Progenitor cell of endocrine pancreas (in vitro differentiated cells): ENCODE data around the gene CFAP97D1. TPM values are rescaled to one million over a fixed set of nuclear protein-coding genes. Genes with fewer than 3 reads are reported as not detected.

ENCODE experiments used
- DNase-seq: peaks from one replicate; pipeline ENCODE4 v3.0.0; 2021; ENCODE audit warnings: low spot score; ENCODE audit not compliant: unreplicated experiment
- H3K27ac Mint-ChIP-seq: 2 replicates; pipeline ENCODE4 v1.8.0; 2021; ENCODE audit warnings: mild to moderate bottlenecking, moderate library complexity, mixed read lengths
- H3K27me3 Mint-ChIP-seq: 2 replicates; pipeline ENCODE4 v1.8.0; 2021; ENCODE audit warnings: mixed read lengths
- H3K36me3 Mint-ChIP-seq: 2 replicates; pipeline ENCODE4 v1.8.0; 2022; ENCODE audit warnings: mixed read lengths; ENCODE audit not compliant: insufficient read depth
- H3K4me1 Mint-ChIP-seq: 2 replicates; pipeline ENCODE4 v1.8.0; 2021; ENCODE audit warnings: low read depth, mixed read lengths
- H3K4me3 Mint-ChIP-seq: 2 replicates; pipeline ENCODE4 v1.8.0; 2021; ENCODE audit warnings: low read depth, mild to moderate bottlenecking, moderate library complexity, mixed read lengths
- H3K9me3 Mint-ChIP-seq: 2 replicates; pipeline ENCODE4 v1.8.0; 2021; ENCODE audit warnings: low read depth, mixed read lengths
- total RNA-seq: library from RNA; stranded (reverse); gene quantifications from 2 replicates; pipeline ENCODE4 v1.2.1, GENCODE V29; 2021
- TF ChIP-seq, protein P1 (sequence below): fragments of 200-600 bp; sonication (generic); IDR thresholded peaks from one replicate; pipeline ENCODE4 v1.5.0; 2021; ENCODE audit warnings: antibody characterized with exemption, mild to moderate bottlenecking; ENCODE audit not compliant: unreplicated experiment

The CFAP97D1 gene
- total RNA-seq, 1 donor from 2014 or later = not detected

DNA sequence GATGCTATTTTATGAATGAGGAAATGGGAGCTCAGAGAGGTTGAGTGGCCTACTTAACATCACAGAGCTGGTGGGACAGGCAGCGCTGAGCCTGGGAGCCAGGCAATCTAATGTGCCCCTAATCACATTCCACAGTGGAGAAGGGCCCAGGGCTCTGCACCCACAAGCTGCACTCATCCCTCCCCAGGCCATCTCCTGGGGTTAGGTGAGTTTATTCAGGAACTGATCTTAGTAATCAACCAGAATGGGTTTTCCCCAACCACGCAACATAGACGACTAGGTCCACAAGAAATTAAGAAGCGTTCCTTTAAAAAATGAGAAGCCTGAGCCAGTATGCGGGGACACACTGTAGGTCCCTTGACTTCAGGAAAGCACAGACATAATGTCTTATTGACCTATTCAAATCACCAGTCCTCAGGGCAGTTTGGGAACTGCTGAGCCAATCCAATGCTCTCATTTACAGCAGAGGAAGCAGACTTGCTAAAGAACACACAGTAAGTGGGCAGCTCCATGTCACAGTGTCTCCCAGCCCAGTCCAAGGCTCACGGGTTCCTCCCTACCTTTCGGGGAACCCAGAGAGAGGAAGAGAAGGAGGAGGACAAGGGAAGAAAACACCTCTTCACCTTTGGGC is 50.4 kb downstream of the CFAP97D1 start:
- H3K36me3 Mint-ChIP-seq = peaks cover 5% of the 10 kb centered on the region
- H3K27ac Mint-ChIP-seq = no peak overlapping the region
- TF ChIP-seq, protein P1, sequence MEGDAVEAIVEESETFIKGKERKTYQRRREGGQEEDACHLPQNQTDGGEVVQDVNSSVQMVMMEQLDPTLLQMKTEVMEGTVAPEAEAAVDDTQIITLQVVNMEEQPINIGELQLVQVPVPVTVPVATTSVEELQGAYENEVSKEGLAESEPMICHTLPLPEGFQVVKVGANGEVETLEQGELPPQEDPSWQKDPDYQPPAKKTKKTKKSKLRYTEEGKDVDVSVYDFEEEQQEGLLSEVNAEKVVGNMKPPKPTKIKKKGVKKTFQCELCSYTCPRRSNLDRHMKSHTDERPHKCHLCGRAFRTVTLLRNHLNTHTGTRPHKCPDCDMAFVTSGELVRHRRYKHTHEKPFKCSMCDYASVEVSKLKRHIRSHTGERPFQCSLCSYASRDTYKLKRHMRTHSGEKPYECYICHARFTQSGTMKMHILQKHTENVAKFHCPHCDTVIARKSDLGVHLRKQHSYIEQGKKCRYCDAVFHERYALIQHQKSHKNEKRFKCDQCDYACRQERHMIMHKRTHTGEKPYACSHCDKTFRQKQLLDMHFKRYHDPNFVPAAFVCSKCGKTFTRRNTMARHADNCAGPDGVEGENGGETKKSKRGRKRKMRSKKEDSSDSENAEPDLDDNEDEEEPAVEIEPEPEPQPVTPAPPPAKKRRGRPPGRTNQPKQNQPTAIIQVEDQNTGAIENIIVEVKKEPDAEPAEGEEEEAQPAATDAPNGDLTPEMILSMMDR = no peak
- no peak for DNase-seq
- H3K9me3 Mint-ChIP-seq = peaks cover 5% of the 10 kb centered on the region
- peaks cover 26% of the 10 kb centered on the region for H3K27me3 Mint-ChIP-seq
- H3K4me1 Mint-ChIP-seq = peaks cover 18% of the 10 kb centered on the region
- peak overlapping the region; percentile 56 for H3K4me3 Mint-ChIP-seq

DNA sequence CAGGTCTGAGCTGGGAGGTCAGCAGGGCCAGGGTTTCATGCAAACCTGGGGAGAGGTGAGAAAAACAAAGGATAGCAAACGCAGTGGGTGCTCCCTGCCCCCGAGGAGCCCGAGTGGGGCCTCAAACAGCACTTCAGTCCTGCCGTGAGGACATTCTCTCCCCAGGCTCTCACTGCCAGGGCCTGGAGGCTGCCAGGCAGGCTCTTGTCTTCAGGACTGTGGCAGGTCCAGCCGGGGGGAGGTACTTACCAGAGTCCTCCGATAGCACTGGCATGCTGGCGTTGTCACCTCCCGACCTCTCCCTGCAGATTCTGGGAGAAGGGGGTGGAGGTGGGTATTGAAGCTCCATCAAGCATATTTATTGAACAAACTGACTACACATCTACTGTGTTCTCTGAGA is 51.4 kb downstream of the CFAP97D1 start:
- H3K27me3 Mint-ChIP-seq = peaks cover 31% of the 10 kb centered on the region
- peaks cover 5% of the 10 kb centered on the region for H3K36me3 Mint-ChIP-seq
- DNase-seq = no peak
- TF ChIP-seq, protein P1 = no peak
- peaks cover 18% of the 10 kb centered on the region for H3K4me1 Mint-ChIP-seq
- H3K9me3 Mint-ChIP-seq = peaks cover 5% of the 10 kb centered on the region
- H3K27ac Mint-ChIP-seq = no peak overlapping the region
- H3K4me3 Mint-ChIP-seq = peak overlapping the region; percentile 75

DNA sequence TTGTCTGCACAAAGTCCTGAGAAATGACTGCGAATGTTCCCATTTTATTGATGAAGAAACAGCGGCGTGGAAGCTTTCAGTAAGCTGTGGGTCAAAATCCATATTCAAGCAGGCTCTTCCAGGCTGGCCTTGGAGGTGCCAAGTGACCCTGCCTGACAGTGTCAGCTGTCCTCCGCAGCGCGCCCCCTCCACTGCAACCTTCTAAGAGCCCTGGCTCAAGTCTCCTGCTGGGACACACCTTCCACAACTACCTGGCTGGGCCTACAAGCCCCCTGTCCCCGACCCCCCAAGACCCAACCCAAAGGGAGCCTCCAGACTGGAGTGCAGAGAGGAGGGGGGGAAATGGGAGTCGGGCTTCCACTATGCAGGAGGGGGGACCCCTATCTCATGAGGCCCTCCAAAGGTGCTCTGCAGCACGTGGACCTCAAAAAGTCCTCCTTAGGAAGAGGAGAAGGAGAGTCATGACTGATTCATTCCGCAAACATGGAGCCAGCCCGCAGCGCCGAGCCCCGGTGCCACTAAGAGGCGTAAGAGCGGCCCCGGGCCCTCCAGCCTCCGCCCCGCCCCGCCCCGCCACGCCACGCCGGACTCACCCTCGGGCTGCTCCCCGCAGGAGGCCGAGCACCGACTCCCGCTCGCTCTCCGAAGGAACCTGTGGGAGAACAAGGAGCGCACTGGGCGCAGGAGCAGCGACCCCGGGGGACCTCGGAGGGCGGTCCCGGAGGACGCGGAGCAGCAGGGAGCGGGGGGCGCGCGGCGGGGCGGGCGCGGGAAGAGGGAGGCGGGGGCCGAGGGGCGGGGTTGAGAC is 52.1 kb downstream of the CFAP97D1 start:
- Mint-ChIP-seq H3K9me3 (peaks cover 5% of the 10 kb centered on the region), H3K27me3 (peaks cover 31% of the 10 kb centered on the region), H3K27ac (no peak overlapping the region), H3K4me1 (peaks cover 18% of the 10 kb centered on the region), H3K36me3 (peaks cover 5% of the 10 kb centered on the region), H3K4me3 (peak overlapping the region; percentile 75)
- TF ChIP-seq, protein P1 = no peak
- peak; percentile 35 for DNase-seq

DNA sequence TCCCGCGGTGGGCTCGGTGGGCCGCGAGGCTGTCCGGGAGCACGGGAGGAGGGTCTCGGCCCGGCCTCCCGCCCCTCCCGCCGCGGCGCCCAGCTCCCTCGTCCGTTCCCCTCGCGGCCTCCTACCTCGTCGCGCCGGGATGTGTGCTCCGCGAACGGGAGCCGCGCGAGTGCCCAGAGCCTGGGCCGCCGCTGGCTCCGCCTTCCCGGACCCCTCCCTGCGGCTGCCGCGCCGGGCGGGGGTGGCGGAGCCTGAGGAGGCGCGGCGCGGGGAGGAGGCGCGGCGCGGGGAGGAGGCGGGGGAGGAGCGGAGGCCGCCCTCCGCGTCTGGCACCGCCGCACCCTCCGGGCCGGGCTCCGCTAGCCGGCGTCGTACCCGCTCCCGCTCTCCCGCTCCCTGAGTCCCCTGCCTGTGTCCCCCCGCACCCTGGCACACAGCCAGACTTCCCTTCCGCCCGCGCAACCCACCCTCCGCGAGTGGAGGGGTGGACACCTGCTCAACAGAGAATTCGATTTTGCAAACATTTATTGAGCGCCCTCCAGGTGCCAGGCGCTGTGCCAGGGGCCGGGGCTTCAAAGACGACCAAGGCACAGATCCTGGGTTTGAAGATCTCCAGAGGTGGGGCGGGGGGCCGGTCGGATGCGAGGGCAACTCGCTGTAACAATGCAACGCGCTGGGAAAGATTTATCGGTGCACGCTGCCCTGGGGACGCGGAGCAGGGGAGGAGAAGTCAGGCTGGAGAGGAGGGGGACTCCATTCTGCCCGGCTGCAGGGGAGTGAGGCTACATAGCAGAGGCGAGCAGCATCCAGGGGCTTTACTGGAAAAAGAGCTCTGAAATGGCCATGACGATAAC is 53.0 kb downstream of the CFAP97D1 start, which contains the start of gene MPP3:
Gene MPP3 (minus strand): TSS at position 171 of the 854 bp plus-strand sequence. CDS start 1,240 bp downstream, outside the sequence.
- H3K27me3 Mint-ChIP-seq = peaks cover 34% of the 10 kb centered on the region
- H3K27ac Mint-ChIP-seq = peak within 1 kb of the TSS; percentile 79
- peaks cover 5% of the 10 kb centered on the region for H3K36me3 Mint-ChIP-seq
- H3K4me3 Mint-ChIP-seq = peak within 1 kb of the TSS; percentile 80
- TF ChIP-seq, protein P1 = no peak
- H3K4me1 Mint-ChIP-seq = peaks cover 18% of the 10 kb centered on the region
- H3K9me3 Mint-ChIP-seq = peaks cover 5% of the 10 kb centered on the region
- DNase-seq = peak; percentile 42

DNA sequence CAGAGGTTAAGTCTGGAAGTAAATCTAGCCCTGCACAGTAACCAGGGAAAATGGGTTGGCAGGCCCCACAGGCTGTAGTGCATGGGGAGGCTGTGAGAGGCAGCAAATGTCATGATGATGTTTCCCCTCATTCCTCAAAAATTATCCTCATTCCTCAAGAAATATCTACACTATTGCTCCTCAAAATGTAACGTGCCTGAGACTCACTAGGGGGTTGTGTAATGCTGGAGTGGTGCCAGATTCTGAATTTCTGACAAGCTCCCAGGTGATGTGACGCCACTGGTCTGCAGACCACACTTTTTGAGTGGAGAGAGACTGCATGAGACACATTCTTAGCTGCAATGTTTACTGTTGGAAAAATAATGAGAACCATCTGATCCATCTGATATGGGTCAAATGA is 53.9 kb downstream of the CFAP97D1 start:
- Mint-ChIP-seq H3K27ac (no peak overlapping the region), H3K9me3 (peaks cover 5% of the 10 kb centered on the region), H3K27me3 (peaks cover 34% of the 10 kb centered on the region), H3K4me3 (peak overlapping the region; percentile 80), H3K4me1 (peaks cover 18% of the 10 kb centered on the region), H3K36me3 (peaks cover 5% of the 10 kb centered on the region)
- no peak for DNase-seq
- TF ChIP-seq, protein P1 = no peak
